Breast epithelium (tissue), 3 donors: ENCODE data around the gene HEXIM1.

Source experiments
- CTCF ChIP-seq, 3 donors: fragments of 450-650 bp; IDR thresholded peaks; one replicate each; pipeline ENCODE4 v1.5.1; 2016 to 2017; ENCODE audit warnings: antibody characterized with exemption in 3 of 3, mild to moderate bottlenecking in 3 of 3, moderate library complexity in 3 of 3
- POLR2A ChIP-seq: fragments of 450-650 bp; IDR thresholded peaks from one replicate; pipeline ENCODE4 v1.6.1; 2016; ENCODE audit warnings: antibody characterized with exemption, mild to moderate bottlenecking, moderate library complexity
- POLR2AphosphoS5 ChIP-seq, 3 donors: sonication (generic); formaldehyde crosslinking; IDR thresholded peaks; one replicate each; pipeline ENCODE4 v1.6.1; 2017; ENCODE audit warnings: antibody characterized with exemption in 3 of 3

GRCh38 chr17:45172232-45172540 lies 23.9 kb downstream of the HEXIM1 start:
- TF ChIP-seq CTCF (IDR thresholded peaks at IDR 0.05) = no peak
- TF ChIP-seq POLR2AphosphoS5 (IDR thresholded peaks at IDR 0.05) = no peak
- no peak for TF ChIP-seq POLR2A
